Activated T-cell treated with anti-CD3 and anti-CD28 coated beads, Interleukin-2, amount 50 U/mL, for 48 hours (primary cell): ENCODE results near the gene ID1.

Experiments used
- DNase-seq, 2 experiments: peaks; one replicate each; pipeline ENCODE4 v3.0.0-alpha.2; 2020

The ID1 gene, protein sequence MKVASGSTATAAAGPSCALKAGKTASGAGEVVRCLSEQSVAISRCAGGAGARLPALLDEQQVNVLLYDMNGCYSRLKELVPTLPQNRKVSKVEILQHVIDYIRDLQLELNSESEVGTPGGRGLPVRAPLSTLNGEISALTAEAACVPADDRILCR

DNA sequence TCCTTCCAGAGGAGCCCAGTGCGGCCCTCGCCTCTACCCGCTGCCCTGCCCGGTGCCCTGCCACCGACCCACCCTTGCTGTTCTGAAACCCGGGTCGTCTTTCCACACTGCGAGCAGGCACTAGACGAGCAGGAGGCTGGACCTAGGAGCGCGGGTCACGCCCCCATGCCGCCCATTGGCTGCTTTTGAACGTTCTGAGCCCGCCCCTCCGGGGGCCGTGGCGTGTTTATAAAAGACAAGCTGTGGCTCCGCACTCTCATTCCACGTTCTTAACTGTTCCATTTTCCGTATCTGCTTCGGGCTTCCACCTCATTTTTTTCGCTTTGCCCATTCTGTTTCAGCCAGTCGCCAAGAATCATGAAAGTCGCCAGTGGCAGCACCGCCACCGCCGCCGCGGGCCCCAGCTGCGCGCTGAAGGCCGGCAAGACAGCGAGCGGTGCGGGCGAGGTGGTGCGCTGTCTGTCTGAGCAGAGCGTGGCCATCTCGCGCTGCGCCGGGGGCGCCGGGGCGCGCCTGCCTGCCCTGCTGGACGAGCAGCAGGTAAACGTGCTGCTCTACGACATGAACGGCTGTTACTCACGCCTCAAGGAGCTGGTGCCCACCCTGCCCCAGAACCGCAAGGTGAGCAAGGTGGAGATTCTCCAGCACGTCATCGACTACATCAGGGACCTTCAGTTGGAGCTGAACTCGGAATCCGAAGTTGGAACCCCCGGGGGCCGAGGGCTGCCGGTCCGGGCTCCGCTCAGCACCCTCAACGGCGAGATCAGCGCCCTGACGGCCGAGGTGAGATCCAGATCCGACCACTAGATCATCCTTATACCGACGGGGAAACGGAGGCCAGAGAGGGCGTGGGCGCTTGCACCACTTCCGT, at the start of gene ID1:
Gene ID1, plus strand, starts transcription at position 259 of the 871 bp plus-strand sequence. Its CDS starts 99 bp downstream, at position 358.
- DNase-seq: peak; percentile 93

DNA sequence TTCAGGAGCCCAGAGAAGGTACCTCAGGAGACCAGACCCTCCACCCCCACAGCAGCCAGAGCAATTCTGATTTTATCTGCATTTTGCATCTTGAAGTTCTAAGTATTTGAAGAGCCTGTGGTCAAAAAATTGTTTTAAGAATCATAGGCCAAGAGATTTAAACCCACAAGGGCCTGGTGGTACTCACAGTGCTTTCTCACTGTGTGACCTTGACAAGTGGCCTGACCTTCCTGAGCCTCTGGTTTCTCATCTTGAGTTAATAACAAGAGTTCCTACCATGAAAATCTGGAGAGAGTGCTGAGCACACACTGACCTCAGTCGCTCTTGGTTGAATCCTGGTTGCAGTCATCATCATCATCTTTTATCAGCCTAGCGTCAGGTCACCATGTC, 45.4 kb upstream of the ID1 start:
- no peak for DNase-seq

DNA sequence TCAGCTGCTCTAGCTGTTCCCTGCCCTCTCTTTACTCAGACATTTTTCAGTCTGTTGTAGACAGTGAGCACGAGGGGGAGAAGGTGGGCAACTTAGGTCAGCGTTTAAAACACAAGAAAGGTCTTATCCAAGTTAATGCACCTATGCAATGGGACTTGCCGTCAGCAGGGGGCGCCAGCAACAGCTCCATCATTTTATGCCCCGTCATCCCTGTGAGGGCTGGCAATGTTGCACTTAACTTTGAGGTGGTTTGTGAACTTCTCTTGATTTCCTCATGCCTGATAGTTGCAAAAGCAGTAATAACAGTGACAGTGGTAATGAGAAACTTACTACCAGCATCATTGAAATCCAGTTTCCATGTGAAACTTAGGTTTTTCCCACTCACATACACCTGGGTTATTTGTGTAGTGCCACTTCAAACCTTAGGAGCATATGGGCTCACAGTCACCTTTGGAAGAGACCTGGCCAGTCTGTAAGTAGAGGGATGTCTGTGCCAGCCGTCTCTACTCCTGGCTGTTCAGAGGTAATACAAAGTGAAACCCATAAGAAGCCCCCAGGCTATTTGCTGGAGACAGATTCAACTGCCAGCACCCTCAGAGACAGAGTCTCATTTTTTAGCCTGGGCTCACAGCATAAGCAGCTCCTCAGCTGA, 44.9 kb upstream of the ID1 start:
- DNase-seq: peak; percentile 80 to 86

DNA sequence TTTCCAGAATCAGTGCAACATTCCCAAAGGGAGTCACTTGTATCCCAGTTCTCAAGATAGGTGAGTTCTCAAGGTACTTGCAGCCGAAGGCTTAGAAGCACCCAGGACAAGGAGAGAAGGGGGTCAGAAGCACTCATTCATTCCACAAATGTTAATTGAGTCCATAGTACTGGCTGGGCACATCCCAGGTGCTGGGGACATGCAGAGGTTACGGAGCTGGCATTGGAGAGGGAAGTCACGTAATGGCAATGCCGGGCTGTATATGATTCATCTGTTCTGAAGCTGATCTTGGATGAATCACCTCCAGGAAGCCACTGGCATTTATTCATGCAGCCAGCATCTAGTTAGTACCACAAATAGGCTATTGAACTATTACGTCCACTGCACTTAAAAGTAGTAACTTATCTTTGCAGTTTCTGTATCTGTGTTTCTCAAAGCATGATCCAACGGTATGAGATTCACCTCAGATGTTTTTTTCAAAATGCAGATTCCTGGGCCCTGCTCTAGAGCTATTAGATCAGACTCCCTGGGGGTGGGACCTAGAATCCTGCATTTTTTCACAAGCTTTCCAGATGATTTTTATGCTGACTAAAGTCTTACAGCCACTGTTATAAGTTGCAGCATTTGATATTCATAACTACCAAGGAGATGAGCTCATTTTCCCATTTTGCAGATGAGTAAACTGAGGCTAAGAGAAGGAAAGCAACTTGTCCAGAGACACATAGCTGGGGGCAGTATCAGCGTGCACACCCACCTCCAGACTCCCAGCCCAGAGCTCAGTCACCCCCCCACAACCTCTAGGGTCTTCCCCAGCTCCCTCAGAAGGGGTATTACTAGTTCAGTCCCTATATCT, 44.1 kb upstream of the ID1 start:
- DNase-seq: no peak

DNA sequence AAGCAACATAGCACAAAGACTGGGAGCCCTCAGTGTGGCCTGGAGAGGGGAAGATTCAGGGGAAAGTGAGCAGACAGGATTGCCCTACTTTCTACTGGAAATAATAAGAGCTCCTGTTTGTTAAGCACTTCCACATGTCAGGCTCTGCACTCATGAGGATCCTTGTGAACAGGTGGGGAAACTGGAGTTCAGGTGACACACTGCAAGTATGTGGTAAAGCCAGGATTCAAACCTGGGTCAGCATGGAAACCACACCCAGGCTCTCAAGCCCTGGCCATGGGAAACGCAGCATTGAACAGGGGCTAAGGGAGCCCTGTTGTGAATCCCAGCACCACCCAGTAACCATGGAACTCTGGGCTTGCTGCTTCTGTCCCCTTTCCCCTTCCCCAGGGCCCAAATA, 42.8 kb upstream of the ID1 start:
- no peak for DNase-seq

DNA sequence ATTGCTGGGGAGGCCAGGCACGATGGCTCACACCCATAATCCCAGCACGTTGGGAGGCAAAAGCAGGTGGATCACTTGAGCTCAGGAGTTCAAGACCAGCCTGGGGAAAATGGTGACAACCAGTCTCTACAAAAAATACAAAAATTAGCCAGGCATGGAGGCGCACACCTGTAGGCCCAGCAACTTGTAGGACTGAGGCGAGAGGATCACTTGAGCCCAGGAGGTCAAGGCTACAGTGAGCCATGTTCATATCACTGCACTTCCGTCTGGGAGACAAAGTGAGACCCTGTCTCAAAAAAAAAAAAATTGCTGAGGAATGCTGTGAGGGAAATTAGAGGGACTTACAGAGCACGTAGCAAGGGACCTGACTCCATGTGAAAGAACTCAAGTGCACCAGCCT, 40.8 kb upstream of the ID1 start:
- no peak for DNase-seq

DNA sequence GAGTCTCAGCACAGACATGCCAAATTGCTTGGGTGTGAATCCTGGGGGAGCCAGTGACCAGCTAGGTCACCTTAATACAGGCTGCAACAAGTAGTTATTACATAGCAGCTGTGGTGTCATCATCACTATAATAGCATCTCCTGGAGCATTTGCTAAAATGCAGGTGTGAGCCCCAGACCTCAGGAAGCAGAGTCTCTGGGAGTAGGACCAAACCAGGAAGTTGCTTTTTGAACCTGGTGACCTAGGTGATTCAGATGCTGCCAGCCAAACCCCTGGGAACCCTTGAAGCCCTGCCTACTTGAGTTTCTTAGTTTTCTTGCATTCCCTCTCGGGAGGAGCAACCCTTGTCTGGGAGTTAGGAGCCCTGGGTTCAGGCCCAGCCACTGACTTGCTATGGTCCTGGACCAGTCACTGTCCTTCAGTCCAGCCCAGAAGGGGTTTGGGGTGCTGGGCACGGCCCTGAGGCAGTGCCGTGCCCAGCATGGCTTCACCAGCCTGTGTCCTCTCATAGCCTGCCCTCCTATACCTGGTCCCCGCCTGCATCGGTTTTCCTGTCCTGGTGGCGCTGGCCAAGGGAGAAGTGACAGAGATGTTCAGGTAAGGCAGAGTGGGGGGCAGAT, 39.3 kb upstream of the ID1 start:
- DNase-seq: no peak

DNA sequence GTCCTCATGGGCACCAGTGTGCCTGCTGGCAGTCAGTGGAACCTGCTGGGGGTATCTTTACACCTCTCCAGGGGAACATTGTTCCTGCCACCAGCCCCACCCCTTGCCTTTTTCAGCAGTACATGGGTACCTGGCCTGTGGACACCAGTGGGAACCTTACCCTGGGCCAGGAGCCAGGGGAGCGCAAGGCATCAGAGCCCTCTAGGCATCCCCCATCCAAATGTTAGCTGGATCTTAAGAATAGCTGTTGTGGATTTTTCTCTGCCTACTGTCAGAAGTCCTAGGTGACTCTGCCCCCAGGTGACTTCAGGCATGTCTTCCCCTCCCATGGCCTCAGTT, 38.8 kb upstream of the ID1 start:
- no peak for DNase-seq

DNA sequence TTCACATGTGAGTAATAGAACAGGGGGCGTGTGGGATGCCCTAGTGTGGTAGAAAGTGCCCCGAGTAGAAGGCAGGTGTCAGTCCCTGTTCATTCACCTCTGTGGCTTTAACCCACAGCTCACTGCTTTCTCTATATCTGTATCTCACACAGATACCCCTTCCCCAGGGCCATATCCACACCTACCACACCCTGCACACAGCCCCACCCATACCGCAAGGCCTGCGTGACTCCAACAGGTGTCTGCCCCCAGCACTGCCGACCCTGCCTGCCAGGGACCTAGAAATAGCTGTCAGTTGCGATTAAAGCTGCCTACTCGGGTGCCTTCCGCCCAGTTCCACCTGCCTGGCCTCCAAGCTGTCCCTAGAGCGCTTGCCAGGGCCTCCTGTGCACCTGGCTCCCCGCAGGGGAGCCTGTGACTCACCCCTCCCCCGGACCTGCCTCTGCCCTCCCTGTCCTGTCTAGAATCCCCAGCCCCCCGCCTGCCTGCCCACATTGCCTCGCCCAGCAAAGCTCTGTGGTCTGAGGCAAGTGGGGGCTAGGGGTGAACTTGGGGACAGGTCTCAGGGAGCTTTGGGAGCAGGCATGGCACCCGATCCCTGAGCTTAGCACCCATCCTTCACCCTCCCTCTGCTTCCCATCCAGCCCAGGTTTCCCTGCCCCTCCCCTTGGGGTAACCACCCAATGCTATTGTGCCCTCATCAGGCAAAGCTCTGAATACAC, 38.3 kb upstream of the ID1 start:
- peak in 1 of 2 experiments; percentile 52 for DNase-seq

DNA sequence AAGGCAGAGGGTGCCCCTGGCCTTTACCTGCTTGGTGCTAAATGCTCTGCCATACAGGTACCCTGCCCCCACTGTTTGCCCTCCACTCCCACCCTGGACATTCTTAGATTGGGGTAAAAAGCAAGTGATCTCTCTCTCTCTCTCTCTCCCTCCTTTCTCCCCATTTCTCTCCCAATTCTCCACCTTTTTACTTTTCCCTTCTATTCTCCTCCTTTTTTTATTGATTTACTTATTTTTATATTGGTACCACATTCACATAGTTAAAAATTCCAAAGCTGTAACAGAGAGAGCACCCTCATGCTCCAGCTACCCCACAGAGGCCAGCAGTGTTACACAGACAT, 37.7 kb upstream of the ID1 start:
- DNase-seq: no peak

DNA sequence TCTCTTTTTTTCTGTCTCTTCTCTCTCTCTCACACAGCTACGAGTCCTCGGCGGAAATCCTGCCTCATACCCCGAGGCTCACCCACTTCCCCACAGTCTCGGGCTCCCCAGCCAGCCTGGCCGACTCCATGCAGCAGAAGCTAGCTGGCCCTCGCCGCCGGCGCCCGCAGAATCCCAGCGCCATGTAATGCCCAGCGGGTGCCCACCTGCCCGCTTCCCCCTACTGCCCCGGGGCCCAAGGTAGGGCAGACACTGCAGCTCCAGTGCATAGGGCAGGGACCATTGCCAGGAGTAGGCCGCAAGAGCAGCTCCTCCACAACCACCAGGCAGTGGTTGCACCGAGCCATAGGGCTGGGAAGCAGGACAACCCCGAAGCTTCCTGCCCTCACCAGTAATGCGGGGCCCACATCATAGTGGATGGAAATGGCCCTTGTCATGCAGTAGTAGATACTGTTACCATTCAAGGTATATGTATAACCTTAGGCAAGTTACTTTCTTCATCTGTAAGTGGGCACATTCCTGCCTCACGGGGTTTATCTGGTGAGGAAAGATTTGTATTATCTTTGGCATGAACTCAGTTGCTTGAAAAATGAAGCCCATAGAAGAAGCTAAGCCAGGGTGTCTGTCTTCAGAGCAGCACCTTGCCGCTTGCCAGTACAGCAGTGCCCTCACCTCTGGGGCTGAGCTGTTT, 36.9 kb upstream of the ID1 start:
- no peak for DNase-seq

DNA sequence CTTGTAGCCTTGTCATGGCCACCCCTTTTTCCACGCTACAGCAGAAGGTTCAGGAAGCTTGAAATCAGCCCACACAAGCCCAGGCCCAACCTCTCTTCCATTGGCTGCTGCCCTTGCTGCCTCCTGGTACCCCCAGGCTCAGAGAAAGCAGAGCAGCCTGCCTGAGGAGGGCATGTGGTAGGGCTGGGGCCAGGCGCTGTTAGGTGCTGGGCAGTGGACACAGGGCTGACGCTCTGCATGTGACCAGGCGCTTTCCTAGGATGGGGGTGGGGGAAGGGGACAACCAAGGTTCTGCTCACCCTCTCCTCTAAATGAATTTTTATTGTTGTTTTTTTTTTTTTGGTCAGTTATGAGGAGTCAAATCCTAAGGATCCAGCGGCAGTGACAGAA, 36.3 kb upstream of the ID1 start:
- DNase-seq: no peak

DNA sequence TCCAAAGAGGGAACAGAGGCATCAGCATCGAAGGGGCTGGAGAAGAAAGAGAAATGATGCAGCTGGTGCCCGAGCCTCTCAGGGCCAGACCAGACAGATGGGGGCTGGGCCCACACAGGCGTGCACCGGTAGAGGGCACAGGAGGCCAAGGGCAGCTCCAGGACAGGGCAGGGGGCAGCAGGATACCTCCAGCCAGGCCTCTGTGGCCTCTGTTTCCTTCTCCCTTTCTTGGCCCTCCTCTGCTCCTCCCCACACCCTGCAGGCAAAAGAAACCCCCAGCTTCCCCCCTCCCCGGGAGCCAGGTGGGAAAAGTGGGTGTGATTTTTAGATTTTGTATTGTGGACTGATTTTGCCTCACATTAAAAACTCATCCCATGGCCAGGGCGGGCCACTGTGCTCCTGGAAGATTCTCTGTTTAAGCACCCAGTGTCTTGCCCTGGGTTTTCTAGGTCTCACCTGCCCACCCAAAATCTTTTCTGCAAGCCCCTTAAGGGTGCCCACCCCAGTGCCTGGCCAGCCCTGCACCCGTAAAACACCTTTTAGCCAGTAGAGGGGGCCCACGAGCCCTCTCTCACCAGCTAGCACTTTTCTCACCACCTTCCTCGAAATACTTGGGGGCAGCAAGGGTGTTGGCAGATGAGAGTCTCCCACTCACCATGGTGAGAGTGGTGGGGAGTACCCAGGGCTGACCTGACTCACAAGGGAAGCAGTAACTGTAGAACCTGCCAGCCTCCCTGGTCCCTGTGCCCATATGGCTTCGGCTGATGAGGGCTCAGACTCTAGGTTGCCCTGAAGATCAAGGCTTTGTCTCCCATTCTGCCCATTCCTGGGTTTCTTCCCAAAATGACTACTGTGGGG, 35.7 kb upstream of the ID1 start:
- peak; percentile 77 to 82 for DNase-seq

DNA sequence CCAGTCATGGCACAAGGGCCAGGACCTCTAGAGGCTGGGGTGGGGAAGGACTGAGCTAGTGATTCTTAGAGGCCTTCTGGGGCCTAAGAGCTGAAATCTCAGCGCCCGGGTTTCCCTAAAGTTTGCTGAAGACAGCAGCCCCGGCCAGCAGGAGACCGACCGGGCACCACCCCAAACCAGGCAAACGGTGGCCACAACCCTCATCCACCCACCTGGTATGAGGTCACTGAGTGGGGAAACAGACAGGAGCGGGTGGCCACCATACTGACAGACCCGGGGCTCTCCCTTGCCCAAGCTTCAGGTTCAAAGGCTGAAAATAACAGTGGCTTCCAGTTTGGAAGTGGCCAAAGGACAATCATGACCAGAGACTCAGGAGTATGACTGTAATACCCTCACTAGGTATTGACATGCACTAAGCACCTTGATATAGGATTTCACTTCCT, 35.0 kb upstream of the ID1 start:
- DNase-seq: no peak

DNA sequence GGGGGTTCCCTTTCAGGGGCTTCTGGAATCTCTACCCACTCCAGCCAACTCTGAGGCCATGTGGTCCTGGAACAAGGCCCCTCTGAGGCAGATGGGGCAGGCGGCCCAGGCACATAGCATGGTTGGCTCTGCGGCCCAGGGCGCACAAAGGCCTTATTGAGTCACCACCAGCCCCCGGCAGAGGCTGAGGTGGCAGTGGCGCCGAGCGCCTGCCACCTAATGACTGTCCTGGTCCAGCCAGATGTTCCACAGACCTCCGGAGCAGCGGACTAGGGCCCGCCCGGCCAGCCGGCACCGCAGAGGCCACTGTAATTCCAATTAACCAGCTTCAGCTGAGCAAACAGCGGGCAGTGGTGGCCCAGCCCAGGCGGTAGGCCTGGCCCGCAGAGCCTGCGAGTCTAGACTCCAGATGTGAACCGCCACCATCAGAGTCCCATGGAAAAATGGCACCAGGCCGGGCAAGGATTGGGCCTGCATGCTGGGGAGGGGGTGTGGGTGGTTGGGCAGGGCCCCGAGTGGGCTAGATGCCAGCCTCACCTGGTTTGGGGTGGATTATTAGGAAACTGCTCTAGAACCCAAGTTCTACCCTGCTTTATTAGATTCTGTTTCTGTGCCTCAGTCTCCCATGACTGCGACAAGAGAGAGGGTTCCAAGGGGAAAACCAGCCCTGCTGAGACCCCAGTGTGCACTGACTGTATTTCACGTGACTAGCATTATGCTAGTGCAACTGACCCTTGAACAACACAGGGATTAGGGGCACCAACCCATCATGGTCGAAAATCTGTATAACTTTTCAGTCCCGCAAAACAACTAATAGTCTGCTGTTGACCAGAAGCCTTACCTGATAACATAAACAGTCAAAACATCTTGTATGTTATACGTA, 34.1 kb upstream of the ID1 start:
- DNase-seq: no peak

DNA sequence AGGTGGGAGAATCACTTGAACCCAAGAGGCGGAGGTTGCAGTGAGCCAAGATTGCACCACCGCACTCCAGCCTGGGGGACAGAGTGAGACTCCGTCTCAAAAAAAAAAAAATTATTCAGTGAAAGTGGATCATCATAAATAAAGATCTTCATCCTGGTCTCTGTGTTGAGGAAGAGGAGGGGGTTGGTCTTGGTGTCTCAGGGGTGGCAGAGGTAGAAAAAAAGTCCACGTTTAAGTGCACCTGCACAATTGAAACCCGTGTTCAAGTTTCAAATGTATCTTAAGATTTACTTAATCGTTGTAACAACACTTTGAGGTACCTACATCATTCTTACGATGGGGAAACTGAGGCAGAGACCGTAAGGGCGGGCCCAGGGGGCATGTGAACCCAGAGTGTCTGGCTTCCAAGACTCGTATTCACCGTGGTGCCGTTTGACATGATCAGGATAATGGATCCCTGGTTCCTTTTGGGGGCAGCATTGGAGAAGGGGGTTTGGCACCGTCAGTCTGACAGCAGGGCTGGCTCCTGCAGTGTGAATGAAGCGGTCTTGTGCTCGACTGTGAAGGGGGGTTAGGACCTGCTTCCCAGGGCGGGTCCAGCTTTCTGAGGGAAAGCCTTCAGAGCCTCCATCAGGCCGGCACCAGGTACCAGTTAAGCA, 32.9 kb upstream of the ID1 start:
- DNase-seq: no peak

DNA sequence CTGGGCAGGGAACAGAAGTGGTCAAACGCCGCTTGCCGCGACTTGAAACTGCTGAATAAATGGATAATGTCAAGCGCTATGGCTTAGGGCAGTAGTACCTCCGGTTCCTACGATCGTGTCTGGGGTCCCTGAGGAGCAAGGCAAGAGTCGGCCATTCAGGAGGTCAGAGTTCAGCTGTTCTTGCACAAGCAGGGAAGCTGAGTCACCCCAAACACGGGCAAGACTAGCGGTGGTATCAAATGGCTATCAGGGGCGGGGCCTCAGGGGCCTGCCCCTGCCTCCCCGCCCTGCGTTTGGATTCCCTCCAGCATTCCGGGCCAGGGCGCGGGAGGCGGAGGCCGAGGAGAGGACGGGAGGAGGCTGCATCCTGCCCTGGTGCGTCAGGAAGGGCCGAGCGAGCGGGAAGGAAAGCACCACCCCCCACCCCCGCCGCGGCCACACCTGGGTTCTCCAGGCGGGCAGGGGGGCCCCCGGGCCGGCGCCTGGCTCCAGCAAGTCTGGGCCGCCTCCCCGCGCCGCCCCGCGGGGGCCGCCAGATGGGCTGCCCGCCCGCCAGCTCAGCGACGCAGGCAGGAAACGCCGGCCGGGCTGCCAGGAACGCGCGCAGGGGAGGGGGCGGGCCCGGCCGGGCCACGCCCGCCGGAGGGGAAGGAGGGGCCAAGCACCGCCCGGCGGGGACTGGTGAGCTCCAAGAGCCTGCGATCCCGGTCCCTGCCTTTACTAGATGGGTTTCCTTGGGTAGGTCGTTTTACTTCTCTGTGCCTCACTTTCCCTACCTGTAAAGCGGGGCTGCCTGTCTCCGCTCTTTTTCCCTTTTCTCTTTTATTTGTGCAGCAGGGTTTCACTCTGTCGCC, 32.2 kb upstream of the ID1 start:
- DNase-seq: peak; percentile 92 to 94
